HG03039 (cell line): ENCODE results near the gene PRDM15.

Experiments used
- ATAC-seq: cut with Tn5 transposase; IDR thresholded peaks from one replicate; pipeline ENCODE4 v1.9.1; 2021; ENCODE audit warnings: mild to moderate bottlenecking, moderate library complexity; ENCODE audit not compliant: unreplicated experiment

Gene PRDM15

DNA sequence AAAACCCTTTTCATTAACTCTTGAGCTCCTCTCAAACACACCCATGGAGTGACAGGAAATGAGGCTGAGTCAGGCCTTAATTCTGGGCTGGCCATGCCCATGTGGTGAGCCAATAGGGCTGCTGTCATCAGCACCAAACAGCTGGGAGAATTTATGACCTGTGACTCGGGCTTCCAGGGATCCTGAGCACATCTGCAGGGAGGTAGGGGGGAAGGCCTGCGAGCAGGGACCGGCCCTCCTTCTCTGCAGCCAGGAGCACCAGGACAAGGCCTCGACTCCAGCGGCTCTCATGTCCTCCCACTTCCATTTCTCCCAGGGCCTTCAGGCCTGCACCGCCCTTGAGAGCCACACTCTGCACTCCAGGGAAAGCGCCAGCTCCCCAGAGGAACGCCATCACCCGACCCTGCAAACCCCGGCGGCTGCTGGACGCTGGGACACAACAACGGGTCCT is 126.9 kb downstream of the PRDM15 start:
- ATAC-seq = no peak

- ATAC-seq = no peak
Measured at GRCh38 chr21:41751611-41752011, 127.5 kb downstream of the PRDM15 start.

- ATAC-seq = no peak
Measured at GRCh38 chr21:41750532-41751151, 128.5 kb downstream of the PRDM15 start.

DNA sequence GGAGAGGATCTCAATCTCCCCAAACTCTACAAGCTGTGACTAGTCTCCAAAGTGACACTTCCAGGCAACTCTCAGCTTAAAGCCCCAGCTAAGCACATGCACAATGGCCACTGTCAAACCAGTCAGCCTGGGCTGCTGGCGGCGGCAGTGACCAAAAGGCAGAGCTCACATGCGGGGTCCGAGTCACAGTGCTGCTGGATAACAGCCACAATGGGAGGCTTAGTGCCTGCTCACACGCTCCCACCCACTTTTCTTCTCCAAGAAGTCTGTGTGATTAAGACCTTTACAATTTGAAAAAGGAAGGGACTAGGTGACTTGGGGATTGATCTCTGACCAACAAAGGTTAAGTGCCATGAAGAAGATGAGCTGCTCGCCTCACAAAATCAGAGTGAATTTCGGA is 129.1 kb downstream of the PRDM15 start:
- ATAC-seq = no peak

DNA sequence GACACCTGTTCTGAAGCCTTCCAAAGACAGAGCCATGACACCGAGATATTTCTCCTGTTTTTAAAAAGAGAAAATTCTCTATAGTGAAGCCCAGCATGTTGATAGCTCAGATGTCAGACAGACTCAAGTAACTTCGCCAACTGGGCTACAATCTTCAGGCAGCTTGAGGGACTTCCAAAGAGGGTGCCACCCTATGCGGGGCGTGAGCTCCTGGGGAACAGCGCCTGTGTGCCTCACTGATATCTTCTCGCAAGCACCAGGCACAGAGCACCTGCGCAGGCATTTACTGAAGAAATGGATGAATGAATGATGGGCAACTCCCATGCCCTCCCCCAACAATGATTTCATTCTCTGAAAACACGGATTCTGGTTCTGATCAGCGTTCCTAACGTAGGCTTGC is 129.9 kb downstream of the PRDM15 start:
- no peak for ATAC-seq
